Activated effector memory CD4-positive, alpha-beta T cell treated with anti-CD3 and anti-CD28 coated beads, Interleukin-2, amount 50 U/mL, for 16 hours (primary cell): ENCODE data around the gene MAIP1.

Experiments
- DNase-seq: peaks from one replicate; pipeline ENCODE4 v3.0.0-alpha.2; 2020

MAIP1 gene

GRCh38 chr2:199951023-199951422 lies 4.4 kb upstream of the MAIP1 start:
- DNase-seq, result no peak

- DNase-seq, result no peak
These were observed 409 bp upstream of the MAIP1 start for GRCh38 chr2:199955007-199955338.

GRCh38 chr2:199956062-199956380 lies 639 bp downstream of the MAIP1 start:
- DNase-seq, result no peak

GRCh38 chr2:199958014-199958413 lies 2.6 kb downstream of the MAIP1 start:
- no peak for DNase-seq

GRCh38 chr2:199962203-199962602 lies 6.8 kb downstream of the MAIP1 start:
- DNase-seq, result no peak

GRCh38 chr2:199966405-199966804 lies 11.0 kb downstream of the MAIP1 start:
- no peak for DNase-seq

GRCh38 chr2:199966976-199967375 lies 11.6 kb downstream of the MAIP1 start:
- DNase-seq, result no peak

GRCh38 chr2:199968126-199968525 lies 12.7 kb downstream of the MAIP1 start:
- DNase-seq, result no peak

- no peak for DNase-seq
These were observed 16.8 kb downstream of the MAIP1 start for GRCh38 chr2:199972088-199972626.

- DNase-seq, result no peak
These were observed 18.3 kb downstream of the MAIP1 start for GRCh38 chr2:199973703-199974102.

- no peak for DNase-seq
These were observed 20.0 kb downstream of the MAIP1 start for GRCh38 chr2:199975273-199975895.

- no peak for DNase-seq
These were observed 22.6 kb downstream of the MAIP1 start for GRCh38 chr2:199977984-199978415.

- DNase-seq, result no peak
These were observed 24.0 kb downstream of the MAIP1 start for GRCh38 chr2:199979398-199979797.

GRCh38 chr2:199979832-199980628 lies 24.6 kb downstream of the MAIP1 start:
- peak; percentile 94 for DNase-seq

GRCh38 chr2:199982126-199982843 lies 26.9 kb downstream of the MAIP1 start:
- no peak for DNase-seq

GRCh38 chr2:199983534-199983933 lies 28.2 kb downstream of the MAIP1 start:
- DNase-seq, result no peak

- no peak for DNase-seq
These were observed 28.8 kb downstream of the MAIP1 start for GRCh38 chr2:199984159-199984558.

- DNase-seq, result no peak
These were observed 29.4 kb downstream of the MAIP1 start for GRCh38 chr2:199984755-199985154.

GRCh38 chr2:199985625-199986207 lies 30.3 kb downstream of the MAIP1 start:
- peak; percentile 75 for DNase-seq

- no peak for DNase-seq
These were observed 32.2 kb downstream of the MAIP1 start for GRCh38 chr2:199987586-199987985.

GRCh38 chr2:199988151-199988550 lies 32.8 kb downstream of the MAIP1 start:
- no peak for DNase-seq

GRCh38 chr2:199989822-199990221 lies 34.4 kb downstream of the MAIP1 start:
- no peak for DNase-seq

- DNase-seq, result no peak
These were observed 36.3 kb downstream of the MAIP1 start for GRCh38 chr2:199991691-199992090.

GRCh38 chr2:199992296-199992695 lies 36.9 kb downstream of the MAIP1 start:
- no peak for DNase-seq
